ENCODE data around the gene RNF212.

GRCh38 chr4:1077711-1078477 lies 35.5 kb downstream of the RNF212 start:
- no peak for TF ChIP-seq CTCF (IDR thresholded peaks at IDR 0.05 in 4 of 5, conservative IDR thresholded peaks at IDR 0.05 in 1 of 5)
- no peak for TF ChIP-seq POLR2A (IDR thresholded peaks at IDR 0.05)
